Neutrophil (primary cell): ENCODE data around the gene SPATA20.

Source experiments
- H3K27ac ChIP-seq: fragments of 200-600 bp; sonication (generic); 2 replicates; pipeline ENCODE4 v1.5.1; 2016; ENCODE audit warnings: mild to moderate bottlenecking, moderate library complexity
- H3K27me3 ChIP-seq: fragments of 200-600 bp; sonication (generic); 2 replicates; pipeline ENCODE4 v1.6.0; 2016; ENCODE audit warnings: mild to moderate bottlenecking
- H3K36me3 ChIP-seq: fragments of 200-600 bp; sonication (generic); 2 replicates; pipeline ENCODE4 v1.5.1; 2017
- H3K4me1 ChIP-seq, 2 experiments: fragments of 200-600 bp in 1 of 2; sonication (generic) in 1 of 2; 1 replicate in 1 of 2; 2 replicates in 1 of 2; pipeline versions ENCODE4 v1.5.1 to v1.6.1; 2013 to 2016; ENCODE audit warnings: low read depth in 1 of 2, low read length in 1 of 2, mild to moderate bottlenecking in 1 of 2, moderate library complexity in 1 of 2; ENCODE audit not compliant: control insufficient read depth in 1 of 2, insufficient read depth in 1 of 2
- H3K4me3 ChIP-seq, 2 experiments: fragments of 200-600 bp in 1 of 2; sonication (generic) in 1 of 2; 1 replicate in 1 of 2; 2 replicates in 1 of 2; pipeline ENCODE4 v1.5.1; 2013 to 2016; ENCODE audit warnings: low read depth in 1 of 2, low read length in 1 of 2, mild to moderate bottlenecking in 1 of 2, moderate library complexity in 1 of 2
- H3K9me3 ChIP-seq: fragments of 200-600 bp; sonication (generic); 2 replicates; pipeline ENCODE4 v1.5.1; 2016
- TF ChIP-seq, protein P1 (sequence below): fragments of 200-600 bp; sonication (generic); IDR thresholded peaks from 2 replicates; pipeline ENCODE4 v1.5.1; 2016; ENCODE audit warnings: antibody characterized with exemption

Gene SPATA20

DNA sequence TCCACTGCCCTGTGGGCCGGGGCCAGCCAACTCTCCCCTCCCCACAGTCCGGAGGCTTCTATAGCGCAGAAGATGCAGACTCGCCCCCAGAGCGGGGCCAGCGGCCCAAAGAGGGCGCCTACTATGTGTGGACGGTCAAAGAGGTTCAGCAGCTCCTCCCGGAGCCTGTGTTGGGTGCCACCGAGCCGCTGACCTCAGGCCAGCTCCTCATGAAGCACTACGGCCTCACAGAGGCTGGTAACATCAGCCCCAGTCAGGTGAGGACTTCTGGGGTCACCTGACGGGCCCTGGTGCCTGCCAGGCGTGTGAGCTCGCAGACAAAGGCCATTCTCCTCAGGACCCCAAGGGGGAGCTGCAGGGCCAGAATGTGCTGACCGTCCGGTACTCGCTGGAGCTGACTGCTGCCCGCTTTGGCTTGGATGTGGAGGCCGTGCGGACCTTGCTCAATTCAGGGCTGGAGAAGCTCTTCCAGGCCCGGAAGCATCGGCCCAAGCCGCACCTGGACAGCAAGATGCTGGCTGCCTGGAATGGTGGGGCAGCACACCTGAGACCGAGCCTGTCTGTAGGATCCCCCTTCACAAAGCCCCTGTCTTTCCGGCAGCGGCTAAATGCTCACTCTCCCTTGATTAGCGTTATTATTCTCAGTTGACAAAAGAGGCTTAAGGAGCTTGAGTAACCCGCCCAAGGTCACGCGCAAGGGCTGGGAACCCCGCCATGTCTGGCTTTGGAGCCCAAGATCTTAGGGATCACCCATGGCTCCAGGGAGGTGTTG is 3.9 kb downstream of the SPATA20 start:
- Histone ChIP-seq H3K4me1 (peaks cover 11 to 13% of the 10 kb centered on the region in 2 experiments), H3K36me3 (no peaks in the 10 kb centered on the region), H3K9me3 (no peaks in the 10 kb centered on the region), H3K27ac (no peak overlapping the region), H3K4me3 (no peak overlapping the region), H3K27me3 (peaks cover 10% of the 10 kb centered on the region)
- TF ChIP-seq, protein P1, sequence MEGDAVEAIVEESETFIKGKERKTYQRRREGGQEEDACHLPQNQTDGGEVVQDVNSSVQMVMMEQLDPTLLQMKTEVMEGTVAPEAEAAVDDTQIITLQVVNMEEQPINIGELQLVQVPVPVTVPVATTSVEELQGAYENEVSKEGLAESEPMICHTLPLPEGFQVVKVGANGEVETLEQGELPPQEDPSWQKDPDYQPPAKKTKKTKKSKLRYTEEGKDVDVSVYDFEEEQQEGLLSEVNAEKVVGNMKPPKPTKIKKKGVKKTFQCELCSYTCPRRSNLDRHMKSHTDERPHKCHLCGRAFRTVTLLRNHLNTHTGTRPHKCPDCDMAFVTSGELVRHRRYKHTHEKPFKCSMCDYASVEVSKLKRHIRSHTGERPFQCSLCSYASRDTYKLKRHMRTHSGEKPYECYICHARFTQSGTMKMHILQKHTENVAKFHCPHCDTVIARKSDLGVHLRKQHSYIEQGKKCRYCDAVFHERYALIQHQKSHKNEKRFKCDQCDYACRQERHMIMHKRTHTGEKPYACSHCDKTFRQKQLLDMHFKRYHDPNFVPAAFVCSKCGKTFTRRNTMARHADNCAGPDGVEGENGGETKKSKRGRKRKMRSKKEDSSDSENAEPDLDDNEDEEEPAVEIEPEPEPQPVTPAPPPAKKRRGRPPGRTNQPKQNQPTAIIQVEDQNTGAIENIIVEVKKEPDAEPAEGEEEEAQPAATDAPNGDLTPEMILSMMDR, result no peak

DNA sequence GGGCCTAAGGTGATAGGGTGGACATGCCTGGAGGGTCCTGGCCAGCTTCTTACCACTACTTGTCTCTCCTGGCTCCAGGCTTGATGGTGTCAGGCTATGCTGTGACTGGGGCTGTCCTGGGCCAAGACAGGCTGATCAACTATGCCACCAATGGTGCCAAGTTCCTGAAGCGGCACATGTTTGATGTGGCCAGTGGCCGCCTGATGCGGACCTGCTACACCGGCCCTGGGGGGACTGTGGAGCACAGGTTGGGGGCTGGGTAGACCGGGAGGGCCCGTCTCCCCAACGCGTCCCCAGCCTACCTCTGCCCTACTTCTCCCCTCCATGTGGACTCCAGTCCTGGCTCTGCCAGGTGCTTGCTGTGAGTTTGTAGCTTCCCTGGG is 4.5 kb downstream of the SPATA20 start:
- Histone ChIP-seq H3K27ac (no peak overlapping the region), H3K4me3 (no peak overlapping the region), H3K36me3 (no peaks in the 10 kb centered on the region), H3K27me3 (peaks cover 5% of the 10 kb centered on the region), H3K9me3 (no peaks in the 10 kb centered on the region), H3K4me1 (peaks cover 11 to 13% of the 10 kb centered on the region in 2 experiments)
- TF ChIP-seq, protein P1, result no peak

DNA sequence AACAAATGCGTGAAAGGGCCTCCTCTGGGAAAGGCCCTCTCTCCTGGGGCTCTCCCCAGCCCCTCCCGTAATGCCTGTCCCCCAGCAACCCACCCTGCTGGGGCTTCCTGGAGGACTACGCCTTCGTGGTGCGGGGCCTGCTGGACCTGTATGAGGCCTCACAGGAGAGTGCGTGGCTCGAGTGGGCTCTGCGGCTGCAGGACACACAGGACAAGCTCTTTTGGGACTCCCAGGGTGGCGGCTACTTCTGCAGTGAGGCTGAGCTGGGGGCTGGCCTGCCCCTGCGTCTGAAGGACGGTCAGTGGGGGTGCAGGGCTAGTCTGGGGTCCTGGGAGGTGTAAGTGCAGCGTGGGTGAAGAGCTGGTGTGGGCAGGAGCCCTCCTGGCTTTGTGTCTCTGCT is 4.9 kb downstream of the SPATA20 start:
- Histone ChIP-seq H3K27me3 (peaks cover 5% of the 10 kb centered on the region), H3K4me3 (no peak overlapping the region), H3K27ac (no peak overlapping the region), H3K9me3 (no peaks in the 10 kb centered on the region), H3K4me1 (peaks cover 7 to 8% of the 10 kb centered on the region in 2 experiments), H3K36me3 (no peaks in the 10 kb centered on the region)
- TF ChIP-seq, protein P1, result no peak

DNA sequence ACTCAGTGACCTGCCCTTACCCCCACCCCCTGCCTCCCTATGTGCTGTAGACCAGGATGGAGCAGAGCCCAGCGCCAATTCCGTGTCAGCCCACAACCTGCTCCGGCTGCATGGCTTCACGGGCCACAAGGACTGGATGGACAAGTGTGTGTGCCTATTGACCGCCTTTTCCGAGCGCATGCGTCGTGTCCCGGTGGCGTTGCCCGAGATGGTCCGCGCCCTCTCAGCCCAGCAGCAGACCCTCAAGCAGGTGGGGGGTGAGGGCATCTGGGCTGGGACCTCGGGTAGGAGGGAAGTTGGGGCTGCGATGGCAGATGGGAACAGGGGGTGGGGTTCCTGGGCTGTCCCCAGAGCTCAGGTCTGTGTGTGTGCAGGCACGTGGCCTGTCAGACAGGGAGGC is 7.2 kb downstream of the SPATA20 start:
- no peak overlapping the region for H3K4me3 ChIP-seq
- H3K9me3 ChIP-seq, result no peaks in the 10 kb centered on the region
- no peaks in the 10 kb centered on the region for H3K36me3 ChIP-seq
- TF ChIP-seq, protein P1, result no peak
- peaks cover 29% of the 10 kb centered on the region for H3K27me3 ChIP-seq
- H3K27ac ChIP-seq, result no peak overlapping the region
- H3K4me1 ChIP-seq, result peaks cover 5% of the 10 kb centered on the region in 2 experiments

DNA sequence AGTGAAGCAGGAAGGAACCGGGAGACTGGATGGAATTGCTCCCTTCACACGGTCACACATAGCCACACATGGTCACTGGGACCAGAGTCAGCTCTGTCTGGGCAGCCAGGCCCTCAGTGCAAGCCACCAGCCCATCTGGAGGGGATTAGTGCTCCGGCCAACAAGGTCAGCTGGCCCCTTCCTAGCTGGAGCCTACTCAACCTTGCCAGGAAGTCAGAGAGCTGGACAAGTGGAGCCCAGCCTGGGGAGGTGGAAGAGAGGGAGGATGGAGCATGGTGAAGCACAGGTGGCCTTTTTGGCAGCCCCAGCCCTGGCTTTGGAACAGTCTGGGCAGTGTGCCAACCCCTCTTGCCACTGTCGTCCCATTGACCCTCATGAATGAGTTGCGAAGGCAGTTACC is 9.8 kb downstream of the SPATA20 start:
- TF ChIP-seq, protein P1, result no peak

More for the DNA sequence above, 9.8 kb downstream of the SPATA20 start:
- Histone ChIP-seq H3K27ac (no peak overlapping the region), H3K4me3 (no peak overlapping the region), H3K27me3 (peaks cover 55% of the 10 kb centered on the region), H3K4me1 (peaks cover 17 to 31% of the 10 kb centered on the region in 2 experiments), H3K9me3 (no peaks in the 10 kb centered on the region), H3K36me3 (no peaks in the 10 kb centered on the region)
